Body of pancreas (tissue), 4 donors: ENCODE measurements around the gene ANKRD13D. TPM values are rescaled to one million over a fixed set of nuclear protein-coding genes. Genes with fewer than 3 reads are reported as not detected.

ENCODE experiments used
- ATAC-seq: fragments of 150-250 bp; one replicate; pipeline ENCODE4 v1.9.1; 2016
- DNase-seq, 4 donors: peaks; one replicate each; pipeline ENCODE4 v3.0.0-alpha.2; 2019
- H3K27ac ChIP-seq, 4 donors: fragments of 200-600 bp; sonication (generic); 1 replicate in 3 of 4; 2 replicates in 1 of 4; pipeline versions ENCODE4 v1.5.1 to v1.6.1; 2016 to 2019; ENCODE audit warnings: mild to moderate bottlenecking in 1 of 4, mixed read lengths in 1 of 4, moderate library complexity in 1 of 4
- H3K27me3 ChIP-seq, 2 donors: fragments of 200-600 bp; sonication (generic); one replicate each; pipeline ENCODE4 v1.6.0; 2016; ENCODE audit warnings: mild to moderate bottlenecking in 1 of 2
- H3K36me3 ChIP-seq, 2 donors: fragments of 200-600 bp; sonication (generic); replicated peaks in 1 of 2; 2 replicates each; pipeline ENCODE4 v1.5.1; 2016; ENCODE audit warnings: low read depth in 2 of 2; ENCODE audit not compliant: insufficient read depth in 1 of 2
- H3K4me1 ChIP-seq: fragments of 200-600 bp; sonication (generic); one replicate; pipeline ENCODE4 v1.6.0; 2016
- H3K4me3 ChIP-seq, 2 donors: fragments of 200-600 bp; sonication (generic); 1 replicate in 1 of 2; 2 replicates in 1 of 2; pipeline ENCODE4 v1.5.1; 2016 to 2019
- H3K9me3 ChIP-seq, 3 donors: fragments of 200-600 bp; sonication (generic); 1 replicate in 2 of 3; 2 replicates in 1 of 3; pipeline ENCODE4 v1.5.1; 2016
- POLR2A ChIP-seq, 3 donors: fragments of 450-650 bp; IDR thresholded peaks; one replicate each; pipeline ENCODE4 v1.6.1; 2016; ENCODE audit warnings: antibody characterized with exemption in 3 of 3, mild to moderate bottlenecking in 2 of 3
- WGBS, 2 donors: methylation state at CpG; one replicate each; pipeline ENCODE4 v1.1.5; 2017; 5-methylcytosine and 5-hydroxymethylcytosine counted together
- intact Hi-C: fragments of 100-400 bp; cut with DNase I; formaldehyde crosslinking; loops from one replicate; pipeline ENCODE4 v1.15.1; 2023
- total RNA-seq, 2 donors: library from RNA; depleted of rRNA; stranded (reverse); fragments of >200 nt; gene quantifications; one replicate each; pipeline ENCODE4 v1.1.0, GENCODE V29; 2016
- TF ChIP-seq, protein P1 (sequence below), 7 experiments: fragments of 450-650 bp in 4 of 7; fragments of 200-600 bp in 3 of 7; sonication (generic) in 3 of 7; IDR thresholded peaks; one replicate each; pipeline ENCODE4 v1.5.1; 2016 to 2019; ENCODE audit warnings: antibody characterized with exemption in 7 of 7

ANKRD13D gene
- total RNA-seq, 2 donors from 2014 or later, result 18.2 to 39.6 TPM

DNA sequence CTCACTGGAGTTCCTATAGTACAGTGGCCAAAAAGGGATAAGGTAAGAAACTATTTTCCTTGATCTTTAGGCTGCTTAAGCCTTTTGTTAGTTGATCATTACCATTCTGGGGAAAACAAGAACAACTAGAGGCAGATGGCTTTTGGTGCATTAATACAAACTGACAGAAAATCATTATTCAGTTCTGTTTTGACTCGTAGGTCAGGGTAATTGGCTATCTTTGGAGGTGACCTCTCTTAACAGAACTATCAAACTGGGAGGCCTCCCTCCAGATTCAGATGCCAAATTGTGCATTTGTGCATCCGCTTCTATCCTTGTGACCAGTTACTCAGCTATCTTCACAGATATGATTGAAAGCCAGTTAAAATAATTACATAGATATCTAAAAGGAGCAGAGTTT lies 46.1 kb upstream of the ANKRD13D start:
- Histone ChIP-seq H3K27me3 (no peaks in the 10 kb centered on the region), H3K4me3 (no peak overlapping the region), H3K9me3 (no peaks in the 10 kb centered on the region), H3K36me3 (peaks cover 0 to 22% of the 10 kb centered on the region in 2 donors), H3K27ac (no peak overlapping the region), H3K4me1 (peaks cover 42% of the 10 kb centered on the region)
- ATAC-seq (no peak), DNase-seq (no peak)
- intact Hi-C loops, result no loop called here
- WGBS, 2 donors, result 60 to 63% methylated on average over 2 of the region's 2 CpGs
- TF ChIP-seq, protein P1, sequence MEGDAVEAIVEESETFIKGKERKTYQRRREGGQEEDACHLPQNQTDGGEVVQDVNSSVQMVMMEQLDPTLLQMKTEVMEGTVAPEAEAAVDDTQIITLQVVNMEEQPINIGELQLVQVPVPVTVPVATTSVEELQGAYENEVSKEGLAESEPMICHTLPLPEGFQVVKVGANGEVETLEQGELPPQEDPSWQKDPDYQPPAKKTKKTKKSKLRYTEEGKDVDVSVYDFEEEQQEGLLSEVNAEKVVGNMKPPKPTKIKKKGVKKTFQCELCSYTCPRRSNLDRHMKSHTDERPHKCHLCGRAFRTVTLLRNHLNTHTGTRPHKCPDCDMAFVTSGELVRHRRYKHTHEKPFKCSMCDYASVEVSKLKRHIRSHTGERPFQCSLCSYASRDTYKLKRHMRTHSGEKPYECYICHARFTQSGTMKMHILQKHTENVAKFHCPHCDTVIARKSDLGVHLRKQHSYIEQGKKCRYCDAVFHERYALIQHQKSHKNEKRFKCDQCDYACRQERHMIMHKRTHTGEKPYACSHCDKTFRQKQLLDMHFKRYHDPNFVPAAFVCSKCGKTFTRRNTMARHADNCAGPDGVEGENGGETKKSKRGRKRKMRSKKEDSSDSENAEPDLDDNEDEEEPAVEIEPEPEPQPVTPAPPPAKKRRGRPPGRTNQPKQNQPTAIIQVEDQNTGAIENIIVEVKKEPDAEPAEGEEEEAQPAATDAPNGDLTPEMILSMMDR (IDR thresholded peaks at IDR 0.05), result no peak
- TF ChIP-seq POLR2A (IDR thresholded peaks at IDR 0.05), result no peak

DNA sequence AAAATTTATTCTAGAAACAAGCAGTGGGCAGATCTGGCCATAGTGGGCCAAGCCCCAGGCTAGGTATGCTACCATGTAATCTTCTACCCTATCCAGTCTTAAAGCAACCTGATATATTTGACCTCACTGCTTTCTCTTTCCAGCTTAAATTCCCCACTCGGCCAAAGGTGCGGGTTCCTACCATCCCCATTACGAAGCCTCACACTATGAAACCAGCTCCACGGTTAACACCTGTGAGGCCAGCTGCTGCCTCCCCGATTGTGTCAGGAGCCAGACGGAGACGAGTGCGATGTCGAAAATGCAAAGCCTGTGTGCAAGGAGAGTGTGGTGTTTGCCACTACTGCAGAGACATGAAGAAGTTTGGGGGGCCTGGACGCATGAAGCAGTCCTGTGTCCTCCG lies 44.1 kb upstream of the ANKRD13D start:
- Histone ChIP-seq H3K27ac (no peak overlapping the region), H3K27me3 (no peaks in the 10 kb centered on the region), H3K4me1 (peaks cover 28% of the 10 kb centered on the region), H3K9me3 (no peaks in the 10 kb centered on the region), H3K36me3 (peaks cover under 1 to 39% of the 10 kb centered on the region in 2 donors), H3K4me3 (no peak overlapping the region)
- intact Hi-C loops, result no loop called here
- WGBS, 2 donors, result 88 to 92% methylated on average over 11 of the region's 11 CpGs
- TF ChIP-seq, protein P1 (IDR thresholded peaks at IDR 0.05), result no peak
- TF ChIP-seq POLR2A (IDR thresholded peaks at IDR 0.05), result no peak
- no peak for DNase-seq
- no peak for ATAC-seq

DNA sequence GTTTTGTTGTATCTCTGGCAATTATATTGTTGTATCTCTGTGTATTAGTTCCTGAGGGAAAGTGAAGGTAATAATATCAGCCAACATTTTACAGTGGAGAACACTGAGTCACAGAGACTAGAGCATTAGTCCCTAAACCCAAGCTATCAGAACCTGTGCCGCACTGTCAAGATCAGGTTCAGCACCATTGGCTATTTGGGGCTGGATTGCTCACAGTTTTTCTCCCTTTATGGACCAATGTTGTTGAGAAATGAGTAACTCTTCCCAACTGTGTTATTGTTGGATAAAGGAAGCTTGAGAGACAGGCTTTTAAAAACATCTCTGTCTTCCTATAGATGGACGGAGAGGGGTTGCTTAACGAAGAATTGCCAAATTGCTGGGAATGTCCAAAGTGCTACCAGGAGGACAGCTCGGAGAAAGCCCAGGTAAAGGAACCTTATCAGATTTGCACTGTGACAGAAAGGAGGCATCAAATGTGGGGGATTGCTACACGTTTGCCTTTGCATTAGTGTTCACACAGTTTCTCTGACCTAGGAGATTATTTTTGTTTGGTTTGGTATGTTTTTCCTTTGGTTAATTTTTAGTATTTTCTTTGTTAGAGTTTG lies 41.1 kb upstream of the ANKRD13D start:
- DNase-seq (no peak), ATAC-seq (no peak)
- intact Hi-C loops, result no loop called here
- H3K4me3 ChIP-seq, result no peak overlapping the region
- 85 to 90% methylated on average over 5 of the region's 5 CpGs for WGBS, 2 donors
- no peaks in the 10 kb centered on the region for H3K9me3 ChIP-seq
- peaks cover 5% of the 10 kb centered on the region for H3K4me1 ChIP-seq
- H3K27ac ChIP-seq, result no peak overlapping the region
- no peaks in the 10 kb centered on the region for H3K27me3 ChIP-seq
- H3K36me3 ChIP-seq, result peaks cover 7 to 53% of the 10 kb centered on the region in 2 donors
- no peak for TF ChIP-seq POLR2A (IDR thresholded peaks at IDR 0.05)
- TF ChIP-seq, protein P1 (IDR thresholded peaks at IDR 0.05), result no peak

DNA sequence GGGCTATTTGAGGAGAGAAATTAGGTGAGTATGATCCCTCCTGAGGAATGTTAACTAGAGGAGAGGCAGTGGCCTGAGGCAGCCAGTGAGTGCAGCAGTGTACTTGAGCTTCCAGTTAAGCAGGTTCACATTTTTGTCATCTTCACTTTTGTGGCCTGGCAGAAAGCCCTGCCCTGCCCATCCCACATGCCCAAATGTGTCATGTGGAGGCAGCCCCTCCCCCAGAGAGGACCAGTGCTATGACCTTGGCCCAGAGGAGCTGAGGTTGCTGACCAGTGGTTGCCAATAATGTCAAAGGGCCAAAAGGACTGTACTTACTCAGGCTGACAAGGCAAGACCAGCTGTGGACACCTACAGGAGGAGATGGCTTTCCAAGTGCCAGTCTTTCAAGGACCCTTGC lies 40.5 kb upstream of the ANKRD13D start:
- Histone ChIP-seq H3K36me3 (peaks cover 8 to 59% of the 10 kb centered on the region in 2 donors), H3K4me1 (no peaks in the 10 kb centered on the region), H3K27ac (no peak overlapping the region), H3K4me3 (no peak overlapping the region), H3K9me3 (no peaks in the 10 kb centered on the region), H3K27me3 (no peaks in the 10 kb centered on the region)
- ATAC-seq (no peak), DNase-seq (no peak)
- intact Hi-C loops, result no loop called here
- TF ChIP-seq, protein P1 (IDR thresholded peaks at IDR 0.05), result no peak
- TF ChIP-seq POLR2A (IDR thresholded peaks at IDR 0.05), result no peak
